Measurements from ENCODE around the gene MTCL1.

DNA sequence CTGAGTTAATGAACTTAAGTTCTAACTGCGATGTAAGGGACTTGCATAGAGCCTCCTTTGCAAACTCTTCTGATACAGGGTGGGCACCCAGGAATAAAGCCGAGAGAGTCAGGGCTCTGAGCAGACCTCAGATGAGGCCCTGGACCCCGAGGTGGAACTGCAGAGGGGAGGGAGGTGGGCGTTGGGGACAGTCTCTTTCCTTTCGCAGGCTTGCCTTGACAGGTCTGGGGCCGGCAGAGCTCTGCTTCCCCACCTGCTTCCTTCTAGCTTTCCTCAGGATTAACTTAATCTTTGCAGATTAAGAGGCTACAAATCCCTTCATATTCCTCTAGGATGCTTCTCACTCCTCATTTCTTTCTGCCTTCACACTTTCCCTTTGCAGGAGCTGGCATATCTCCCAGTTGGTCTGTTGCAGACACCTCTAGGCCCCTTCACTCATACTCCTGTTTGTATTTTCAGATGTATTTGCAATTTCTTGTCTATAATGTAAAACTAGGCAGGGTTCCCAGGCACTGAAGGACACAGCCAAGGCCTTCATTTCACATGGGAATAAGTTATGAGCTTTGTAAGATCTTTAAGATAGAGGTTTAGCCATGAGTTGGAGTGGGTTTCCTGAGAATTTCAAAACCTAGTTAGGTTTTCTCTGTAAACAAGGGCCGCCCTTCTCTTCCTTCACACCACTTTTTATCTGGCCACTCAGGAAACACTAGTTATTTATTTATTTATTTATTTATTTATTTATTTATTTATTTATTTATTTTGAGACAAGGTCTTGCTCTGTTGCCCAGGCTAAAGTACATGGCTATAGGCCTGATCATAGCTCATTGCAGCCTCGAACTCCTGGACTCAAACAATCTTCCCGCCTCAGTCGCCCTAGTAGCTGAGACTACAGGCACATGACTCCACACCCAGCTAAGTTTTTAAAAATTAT lies 70.9 kb downstream of the MTCL1 start:
- TF ChIP-seq, protein P1, sequence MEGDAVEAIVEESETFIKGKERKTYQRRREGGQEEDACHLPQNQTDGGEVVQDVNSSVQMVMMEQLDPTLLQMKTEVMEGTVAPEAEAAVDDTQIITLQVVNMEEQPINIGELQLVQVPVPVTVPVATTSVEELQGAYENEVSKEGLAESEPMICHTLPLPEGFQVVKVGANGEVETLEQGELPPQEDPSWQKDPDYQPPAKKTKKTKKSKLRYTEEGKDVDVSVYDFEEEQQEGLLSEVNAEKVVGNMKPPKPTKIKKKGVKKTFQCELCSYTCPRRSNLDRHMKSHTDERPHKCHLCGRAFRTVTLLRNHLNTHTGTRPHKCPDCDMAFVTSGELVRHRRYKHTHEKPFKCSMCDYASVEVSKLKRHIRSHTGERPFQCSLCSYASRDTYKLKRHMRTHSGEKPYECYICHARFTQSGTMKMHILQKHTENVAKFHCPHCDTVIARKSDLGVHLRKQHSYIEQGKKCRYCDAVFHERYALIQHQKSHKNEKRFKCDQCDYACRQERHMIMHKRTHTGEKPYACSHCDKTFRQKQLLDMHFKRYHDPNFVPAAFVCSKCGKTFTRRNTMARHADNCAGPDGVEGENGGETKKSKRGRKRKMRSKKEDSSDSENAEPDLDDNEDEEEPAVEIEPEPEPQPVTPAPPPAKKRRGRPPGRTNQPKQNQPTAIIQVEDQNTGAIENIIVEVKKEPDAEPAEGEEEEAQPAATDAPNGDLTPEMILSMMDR (IDR thresholded peaks at IDR 0.05) = no peak
- TF ChIP-seq POLR2A (IDR thresholded peaks at IDR 0.05) = no peak

Measured in right lobe of liver (tissue), 4 donors.